Stimulated activated CD4-positive, alpha-beta T cell treated with anti-CD3 and anti-CD28 coated beads, Interleukin-12 subunit alpha, Interleukin-12 subunit beta, amount 100 ng/mL, for 24 hours (primary cell): ENCODE data around the gene NGF.

Experiments
- DNase-seq, 2 experiments: peaks; one replicate each; pipeline ENCODE4 v3.0.0-alpha.2; 2020; ENCODE audit warnings: low read depth in 2 of 2

The NGF gene

GRCh38 chr1:115239148-115239422 lies 99.0 kb downstream of the NGF start:
- DNase-seq = no peak

GRCh38 chr1:115238336-115239147 lies 99.5 kb downstream of the NGF start:
- DNase-seq = no peak

- DNase-seq = no peak
Observed at GRCh38 chr1:115237507-115237906, 100.5 kb downstream of the NGF start.

- DNase-seq = no peak
Observed at GRCh38 chr1:115237023-115237422, 101.0 kb downstream of the NGF start.
